Measurements from ENCODE around the gene MDFIC.
"Not testable (repeated sequence)": the region's sequence is repeated elsewhere in the genome, so short reads cannot be mapped to it uniquely, and the experiment has no call there.

MDFIC gene

GRCh38 chr7:114922026-114922651 lies at the start of gene MDFIC:
MDFIC (plus strand) TSS chr7:114922094; CDS start chr7:114923034, 940 bp downstream.
- DNase-seq (ENCODE audit: low read depth) = peak; percentile 50

- DNase-seq (ENCODE audit: low read depth) = no peak
Observed at GRCh38 chr7:114874170-114874569, 47.7 kb upstream of the MDFIC start.

GRCh38 chr7:114875186-114875585 lies 46.7 kb upstream of the MDFIC start:
- no peak for DNase-seq (ENCODE audit: low read depth)

GRCh38 chr7:114879554-114879953 lies 42.3 kb upstream of the MDFIC start:
- DNase-seq (ENCODE audit: low read depth) = no peak

- no peak for DNase-seq (ENCODE audit: low read depth)
Observed at GRCh38 chr7:114885836-114886235, 36.1 kb upstream of the MDFIC start.

- DNase-seq (ENCODE audit: low read depth) = no peak
Observed at GRCh38 chr7:114886241-114886640, 35.7 kb upstream of the MDFIC start.

- not testable (repeated sequence) for DNase-seq (ENCODE audit: low read depth)
Observed at GRCh38 chr7:114889116-114889515, 32.8 kb upstream of the MDFIC start.

- DNase-seq (ENCODE audit: low read depth) = no peak
Observed at GRCh38 chr7:114889646-114890285, 32.1 kb upstream of the MDFIC start.

GRCh38 chr7:114890561-114890960 lies 31.3 kb upstream of the MDFIC start:
- no peak for DNase-seq (ENCODE audit: low read depth)

- DNase-seq (ENCODE audit: low read depth) = no peak
Observed at GRCh38 chr7:114900127-114900526, 21.8 kb upstream of the MDFIC start.

GRCh38 chr7:114901771-114902170 lies 20.1 kb upstream of the MDFIC start:
- DNase-seq (ENCODE audit: low read depth) = no peak

- no peak for DNase-seq (ENCODE audit: low read depth)
Observed at GRCh38 chr7:114903131-114903530, 18.8 kb upstream of the MDFIC start.

GRCh38 chr7:114910787-114911186 lies 11.1 kb upstream of the MDFIC start:
- no peak for DNase-seq (ENCODE audit: low read depth)

GRCh38 chr7:114911411-114911810 lies 10.5 kb upstream of the MDFIC start:
- no peak for DNase-seq (ENCODE audit: low read depth)

GRCh38 chr7:114916261-114916892 lies 5.5 kb upstream of the MDFIC start:
- no peak for DNase-seq (ENCODE audit: low read depth)

GRCh38 chr7:114917211-114917839 lies 4.6 kb upstream of the MDFIC start:
- no peak for DNase-seq (ENCODE audit: low read depth)

- DNase-seq (ENCODE audit: low read depth) = no peak
Observed at GRCh38 chr7:114919587-114919986, 2.3 kb upstream of the MDFIC start.

GRCh38 chr7:114921631-114922025 lies 266 bp upstream of the MDFIC start:
- peak; percentile 11 for DNase-seq (ENCODE audit: low read depth)

GRCh38 chr7:114922652-114923402 lies 933 bp downstream of the MDFIC start:
- peak; percentile 42 for DNase-seq (ENCODE audit: low read depth)

- no peak for DNase-seq (ENCODE audit: low read depth)
Observed at GRCh38 chr7:114923403-114923713, 1.5 kb downstream of the MDFIC start.

- no peak for DNase-seq (ENCODE audit: low read depth)
Observed at GRCh38 chr7:114924038-114924712, 2.3 kb downstream of the MDFIC start.

- DNase-seq (ENCODE audit: low read depth) = no peak
Observed at GRCh38 chr7:114925434-114925833, 3.5 kb downstream of the MDFIC start.

Data from activated T-helper 1 cell treated with Interleukin-2 at 50 U/mL for 16 hours (primary cell).